HG03139 (cell line): Measurements from ENCODE around the gene SLC5A6.
"Not testable (repeated sequence)": the region's sequence is repeated elsewhere in the genome, so short reads cannot be mapped to it uniquely, and the experiment has no call there.

ENCODE experiments used
- ATAC-seq: cut with Tn5 transposase; IDR thresholded peaks from one replicate; pipeline ENCODE4 v1.9.1; 2021; ENCODE audit not compliant: unreplicated experiment

The SLC5A6 gene

GRCh38 chr2:27177441-27178351 is 34.4 kb downstream of the SLC5A6 start:
- ATAC-seq: no peak

- not testable (repeated sequence) for ATAC-seq
Measured at GRCh38 chr2:27175781-27176180, 36.3 kb downstream of the SLC5A6 start.

- ATAC-seq: no peak
Measured at GRCh38 chr2:27175330-27175729, 36.7 kb downstream of the SLC5A6 start.

- ATAC-seq: no peak
Measured at GRCh38 chr2:27174638-27175037, 37.4 kb downstream of the SLC5A6 start.

- ATAC-seq: no peak
Measured at GRCh38 chr2:27171351-27171848, 40.7 kb downstream of the SLC5A6 start.

- ATAC-seq: no peak
Measured at GRCh38 chr2:27170581-27171337, 41.3 kb downstream of the SLC5A6 start.

- no peak for ATAC-seq
Measured at GRCh38 chr2:27164960-27165763, 46.9 kb downstream of the SLC5A6 start.

- no peak for ATAC-seq
Measured at GRCh38 chr2:27162151-27163121, 49.6 kb downstream of the SLC5A6 start.

- no peak for ATAC-seq
Measured at GRCh38 chr2:27160191-27160590, 51.9 kb downstream of the SLC5A6 start.

- no peak for ATAC-seq
Measured at GRCh38 chr2:27159271-27159670, 52.8 kb downstream of the SLC5A6 start.

GRCh38 chr2:27158468-27158867 is 53.6 kb downstream of the SLC5A6 start:
- ATAC-seq: no peak

GRCh38 chr2:27155069-27155520 is 57.0 kb downstream of the SLC5A6 start:
- no peak for ATAC-seq

GRCh38 chr2:27154488-27154887 is 57.6 kb downstream of the SLC5A6 start:
- no peak for ATAC-seq

- no peak for ATAC-seq
Measured at GRCh38 chr2:27152796-27153464, 59.1 kb downstream of the SLC5A6 start.

GRCh38 chr2:27152102-27152795 is 59.8 kb downstream of the SLC5A6 start:
- no peak for ATAC-seq

- no peak for ATAC-seq
Measured at GRCh38 chr2:27150639-27151230, 61.3 kb downstream of the SLC5A6 start.
